Lower lobe of right lung (tissue), 2 donors: ENCODE measurements around the gene B4GALT3. TPM values are rescaled to one million over a fixed set of nuclear protein-coding genes. Genes with fewer than 3 reads are reported as not detected.
"Not testable (repeated sequence)": the region's sequence is repeated elsewhere in the genome, so short reads cannot be mapped to it uniquely, and the experiment has no call there.

Experiments
- ATAC-seq, 2 donors: fragments of 200-7000 bp; cut with Tn5 transposase; one replicate each; pipeline ENCODE4 v1.9.1; 2020 to 2022; ENCODE audit warnings: mild to moderate bottlenecking in 2 of 2, moderate library complexity in 2 of 2
- DNase-seq: peaks from one replicate; pipeline ENCODE4 v3.0.0-alpha.2; 2020
- H3K27ac ChIP-seq: fragments of 200-600 bp; one replicate; pipeline ENCODE4 v1.8.0; 2022
- H3K27me3 ChIP-seq: fragments of 200-600 bp; one replicate; pipeline ENCODE4 v1.8.0; 2022; ENCODE audit warnings: low read depth
- H3K36me3 ChIP-seq: fragments of 200-600 bp; one replicate; pipeline ENCODE4 v1.8.0; 2022; ENCODE audit warnings: mild to moderate bottlenecking
- H3K4me1 ChIP-seq: fragments of 200-600 bp; one replicate; pipeline ENCODE4 v1.8.0; 2022
- H3K4me3 ChIP-seq: fragments of 200-600 bp; one replicate; pipeline ENCODE4 v1.8.0; 2022; ENCODE audit warnings: mild to moderate bottlenecking
- H3K9me3 ChIP-seq: fragments of 200-600 bp; one replicate; pipeline ENCODE4 v1.8.0; 2022
- intact Hi-C: fragments of 100-400 bp; cut with DNase I; formaldehyde crosslinking; loops from one replicate; pipeline ENCODE4 v1.11.0; 2022
- long read RNA-seq: library from polyadenylated mRNA; unstranded; transcript quantifications from one replicate; pipeline ENCODE4 v2.0.0, GENCODE V29; 2021
- total RNA-seq: library from RNA; stranded (reverse); fragmentation: NEBNext Ultra II Directional; extraction: Animal tissue kit (Norgen Biotek cat#: 25700); gene quantifications from one replicate; pipeline ENCODE4 v1.2.1, GENCODE V29; 2021
- TF ChIP-seq, protein P1 (sequence below): fragments of 200-600 bp; IDR thresholded peaks from one replicate; pipeline ENCODE4 v1.8.0; 2022; ENCODE audit warnings: antibody characterized with exemption, mild to moderate bottlenecking
- donor health status: DM: no; HTN: yes; CAD: no; lungs with severe emphysema.

Gene B4GALT3
- 29.6 TPM for total RNA-seq
- long read RNA-seq, transcript B4GALT3-213 (8 exons, 2,414 nt): minor isoform, 9 of 78 reads
- long read RNA-seq, transcript B4GALT3-201 (8 exons, 1,911 nt): major isoform, 51 of 78 reads
- long read RNA-seq, partial matches to known transcripts: 8 of 78 reads
- long read RNA-seq, other reads (novel, unspliced or antisense): 10 of 78 reads

DNA sequence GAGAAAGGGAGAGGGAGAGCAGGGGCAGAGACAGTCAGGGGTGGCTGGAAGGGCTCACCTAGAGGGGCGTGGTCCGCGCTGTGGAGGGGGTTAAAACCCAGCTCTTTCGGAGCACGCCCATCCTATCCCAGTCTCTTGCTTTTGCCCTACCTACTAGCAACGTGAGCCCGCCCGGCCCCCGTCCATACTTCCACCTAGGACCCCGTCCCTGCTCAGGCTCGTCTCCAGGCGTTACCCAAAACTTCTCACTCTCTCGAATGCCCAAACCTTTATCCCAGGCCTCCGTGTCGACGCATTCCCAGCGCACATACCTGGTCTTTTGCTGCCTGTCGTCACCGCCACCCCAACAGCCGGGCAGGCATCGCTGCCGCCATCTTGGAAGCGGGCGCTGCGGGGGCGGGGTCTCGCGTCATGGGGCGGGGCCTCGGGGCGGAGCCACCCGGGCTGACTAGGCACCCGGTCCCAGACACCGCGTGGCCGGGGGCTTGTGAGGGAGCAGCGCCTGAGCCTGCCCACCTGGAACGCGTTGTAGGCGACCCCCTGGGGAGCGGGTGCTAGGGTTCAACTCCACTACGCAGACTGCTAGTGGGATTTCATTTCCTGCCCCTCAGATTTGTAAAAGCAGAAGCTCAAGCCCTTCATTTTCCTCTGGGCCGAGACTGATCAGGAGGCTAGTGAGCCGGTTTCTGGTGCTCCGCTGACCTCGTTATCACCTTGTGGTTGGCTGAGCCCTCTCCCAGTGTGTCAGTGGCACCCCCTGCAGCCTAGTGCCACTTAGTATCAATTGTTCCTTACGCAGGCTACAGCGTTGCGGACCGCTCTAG lies at the start of gene B4GALT3:
TSS of gene B4GALT3 (minus strand) at position 396 of the 824 bp plus-strand sequence. CDS start 1,447 bp downstream, outside the sequence.
- DNase-seq (peak; percentile 93), ATAC-seq (peak; percentile 97 to 99)
- Histone ChIP-seq H3K9me3 (no peaks in the 10 kb centered on the region), H3K27me3 (no peaks in the 10 kb centered on the region), H3K36me3 (peaks cover 37% of the 10 kb centered on the region), H3K4me1 (peaks cover 38% of the 10 kb centered on the region), H3K27ac (peak within 1 kb of the TSS; percentile 91), H3K4me3 (peak within 1 kb of the TSS; percentile 80)
- TF ChIP-seq, protein P1, sequence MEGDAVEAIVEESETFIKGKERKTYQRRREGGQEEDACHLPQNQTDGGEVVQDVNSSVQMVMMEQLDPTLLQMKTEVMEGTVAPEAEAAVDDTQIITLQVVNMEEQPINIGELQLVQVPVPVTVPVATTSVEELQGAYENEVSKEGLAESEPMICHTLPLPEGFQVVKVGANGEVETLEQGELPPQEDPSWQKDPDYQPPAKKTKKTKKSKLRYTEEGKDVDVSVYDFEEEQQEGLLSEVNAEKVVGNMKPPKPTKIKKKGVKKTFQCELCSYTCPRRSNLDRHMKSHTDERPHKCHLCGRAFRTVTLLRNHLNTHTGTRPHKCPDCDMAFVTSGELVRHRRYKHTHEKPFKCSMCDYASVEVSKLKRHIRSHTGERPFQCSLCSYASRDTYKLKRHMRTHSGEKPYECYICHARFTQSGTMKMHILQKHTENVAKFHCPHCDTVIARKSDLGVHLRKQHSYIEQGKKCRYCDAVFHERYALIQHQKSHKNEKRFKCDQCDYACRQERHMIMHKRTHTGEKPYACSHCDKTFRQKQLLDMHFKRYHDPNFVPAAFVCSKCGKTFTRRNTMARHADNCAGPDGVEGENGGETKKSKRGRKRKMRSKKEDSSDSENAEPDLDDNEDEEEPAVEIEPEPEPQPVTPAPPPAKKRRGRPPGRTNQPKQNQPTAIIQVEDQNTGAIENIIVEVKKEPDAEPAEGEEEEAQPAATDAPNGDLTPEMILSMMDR: no peak
- intact Hi-C loops: no loop called here

DNA sequence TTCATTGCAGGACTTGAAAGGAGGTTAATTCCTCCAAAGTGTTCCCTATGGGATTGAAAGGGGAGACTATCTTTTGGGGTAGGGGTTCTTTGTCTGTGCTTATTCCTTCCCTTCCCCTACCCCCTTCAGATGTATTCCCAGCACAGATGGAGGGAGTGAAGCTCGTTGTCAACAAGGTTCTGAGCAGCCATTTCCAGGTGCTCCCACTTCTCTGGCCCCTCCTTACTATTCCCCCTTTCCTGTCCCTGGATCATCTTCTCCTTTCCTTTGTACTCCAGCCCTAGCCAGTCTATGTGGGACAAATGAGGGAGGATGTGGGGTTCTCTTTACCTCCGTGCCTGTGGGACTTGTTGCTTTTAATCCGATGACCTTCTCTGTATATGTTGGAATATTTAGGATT lies 49.5 kb upstream of the B4GALT3 start:
- H3K4me1 ChIP-seq: peaks cover 26% of the 10 kb centered on the region
- no peaks in the 10 kb centered on the region for H3K27me3 ChIP-seq
- TF ChIP-seq, protein P1: no peak
- no peak overlapping the region for H3K27ac ChIP-seq
- DNase-seq (no peak), ATAC-seq (no peak)
- H3K9me3 ChIP-seq: no peaks in the 10 kb centered on the region
- H3K4me3 ChIP-seq: peak overlapping the region; percentile 70
- H3K36me3 ChIP-seq: peaks cover 20% of the 10 kb centered on the region
- intact Hi-C loops: no loop called here

DNA sequence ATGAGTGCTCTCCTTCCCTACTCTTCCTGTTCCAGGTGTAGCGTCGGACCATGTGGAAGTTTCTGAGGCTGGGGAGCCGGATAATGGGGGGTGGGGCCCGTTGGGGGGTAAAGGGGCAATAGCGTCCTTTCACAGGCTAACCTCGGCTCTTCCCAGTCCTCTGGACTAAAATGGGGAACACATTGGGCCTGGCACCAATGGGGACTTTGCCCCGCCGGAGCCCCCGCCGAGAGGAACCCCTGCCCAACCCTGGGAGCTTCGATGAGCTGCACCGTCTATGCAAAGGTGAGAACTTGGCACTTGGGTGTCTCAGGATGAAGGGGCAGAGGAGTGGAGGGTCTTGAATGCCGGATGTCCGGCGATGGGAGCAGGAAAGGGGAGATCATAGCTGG lies 49.0 kb upstream of the B4GALT3 start:
- Histone ChIP-seq H3K4me1 (peaks cover 26% of the 10 kb centered on the region), H3K9me3 (no peaks in the 10 kb centered on the region), H3K36me3 (peaks cover 20% of the 10 kb centered on the region), H3K27me3 (no peaks in the 10 kb centered on the region), H3K4me3 (peak overlapping the region; percentile 70), H3K27ac (peak overlapping the region; percentile 68)
- TF ChIP-seq, protein P1: no peak
- DNase-seq (no peak), ATAC-seq (no peak)
- intact Hi-C loops: no loop called here

DNA sequence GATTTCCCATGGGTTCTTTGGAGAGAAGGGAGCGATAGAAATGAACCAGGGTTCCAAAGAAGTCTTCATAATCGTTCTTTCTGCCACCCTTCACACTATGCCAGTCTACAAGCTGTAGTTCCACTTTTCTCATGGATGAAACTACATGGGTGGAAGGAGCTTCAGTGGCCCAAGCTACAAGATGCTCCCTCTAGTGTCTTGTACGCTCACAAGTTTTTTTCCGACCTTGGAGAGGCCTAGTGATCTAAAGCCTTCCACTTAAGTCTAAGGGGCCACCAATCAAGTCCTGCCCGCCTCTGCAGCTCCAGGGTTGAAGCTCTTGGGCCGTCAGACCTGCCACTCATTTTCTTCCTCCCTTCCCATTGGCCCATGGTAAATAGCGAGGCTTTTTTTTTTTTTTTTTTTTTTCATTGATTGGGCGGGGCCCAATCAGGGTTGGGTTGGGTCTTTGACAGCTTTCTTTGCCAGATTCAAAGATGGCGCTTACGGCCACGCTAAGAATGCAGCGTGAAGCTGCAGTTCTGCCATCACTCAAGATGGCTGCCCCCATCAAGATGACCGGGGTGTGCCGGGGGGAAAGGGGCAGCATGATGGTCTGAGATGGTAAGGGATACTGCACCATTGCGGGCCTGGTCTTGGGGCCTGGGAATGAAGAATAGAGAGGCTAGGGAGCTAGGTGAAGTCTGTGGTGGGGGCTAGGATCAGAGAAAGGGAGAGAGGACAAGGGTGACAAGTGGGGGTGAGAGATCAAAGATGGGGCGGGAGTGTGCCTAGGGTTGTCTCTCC lies 48.4 kb upstream of the B4GALT3 start, which contains the start of gene TOMM40L:
TSS of gene TOMM40L (plus strand) at position 527 of the 786 bp plus-strand sequence. CDS start 430 bp downstream, outside the sequence.
- TF ChIP-seq, protein P1: peak; percentile 56
- no peaks in the 10 kb centered on the region for H3K9me3 ChIP-seq
- peak within 1 kb of the TSS; percentile 68 for H3K27ac ChIP-seq
- DNase-seq (peak; percentile 93), ATAC-seq (peak; percentile 95 to 97)
- H3K4me3 ChIP-seq: peak within 1 kb of the TSS; percentile 70
- intact Hi-C loops: no loop called here
- no peaks in the 10 kb centered on the region for H3K27me3 ChIP-seq
- H3K36me3 ChIP-seq: peaks cover 20% of the 10 kb centered on the region
- H3K4me1 ChIP-seq: peaks cover 26% of the 10 kb centered on the region

DNA sequence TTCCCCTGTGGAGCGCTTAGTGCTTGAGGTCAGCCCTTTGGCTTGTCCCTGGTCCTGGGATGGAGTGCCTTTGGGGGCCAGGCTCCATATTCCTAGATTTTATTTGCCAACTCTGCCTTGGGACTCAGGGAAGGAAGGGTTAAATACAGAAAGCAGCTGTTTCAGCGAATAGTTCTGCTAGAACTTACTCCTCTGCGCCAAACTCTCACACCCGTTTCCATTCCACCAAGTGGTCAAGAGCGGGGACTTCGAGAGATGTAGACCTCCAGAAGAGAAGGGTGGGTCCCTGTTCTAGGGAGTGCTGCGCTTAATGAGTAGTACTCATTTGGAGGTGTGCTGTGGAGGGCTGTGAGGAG lies 47.8 kb upstream of the B4GALT3 start:
- DNase-seq: no peak
- peak overlapping the region; percentile 61 for H3K27ac ChIP-seq
- H3K36me3 ChIP-seq: peaks cover 20% of the 10 kb centered on the region
- intact Hi-C loops: no loop called here
- no peaks in the 10 kb centered on the region for H3K9me3 ChIP-seq
- peaks cover 26% of the 10 kb centered on the region for H3K4me1 ChIP-seq
- H3K27me3 ChIP-seq: no peaks in the 10 kb centered on the region
- TF ChIP-seq, protein P1: no peak
- no peak overlapping the region for H3K4me3 ChIP-seq
- ATAC-seq: no peak

DNA sequence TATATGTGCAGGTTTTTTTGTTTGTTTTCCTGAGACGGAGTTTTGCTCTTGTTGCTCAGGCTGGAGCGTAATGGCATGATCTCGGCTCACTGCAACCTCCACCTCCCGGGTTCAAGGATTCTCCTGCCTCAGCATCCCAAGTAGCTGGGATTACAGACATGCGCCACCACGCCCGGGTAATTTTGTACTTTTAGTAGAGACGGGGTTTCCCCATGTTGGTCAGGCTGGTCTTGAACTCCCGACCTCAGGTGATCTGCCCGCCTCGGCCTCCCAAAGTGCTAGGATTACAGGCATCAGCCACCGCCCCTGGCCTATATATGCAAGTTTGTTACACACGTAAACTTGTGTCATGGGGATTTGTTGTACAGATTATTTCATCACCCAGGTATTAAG lies 47.4 kb upstream of the B4GALT3 start:
- peaks cover 26% of the 10 kb centered on the region for H3K4me1 ChIP-seq
- peaks cover 15% of the 10 kb centered on the region for H3K36me3 ChIP-seq
- H3K9me3 ChIP-seq, H3K4me3 ChIP-seq, H3K27me3 ChIP-seq, intact Hi-C loops, DNase-seq, ATAC-seq, H3K27ac ChIP-seq: not testable (repeated sequence)
